Hepatocyte (in vitro differentiated cells): ENCODE measurements around the gene ESRRG. TPM values are rescaled to one million over a fixed set of nuclear protein-coding genes. Genes with fewer than 3 reads are reported as not detected.

Source experiments
- DNase-seq: peaks from one replicate; pipeline ENCODE4 v3.0.0-alpha.2; 2016; ENCODE audit warnings: low spot score
- H2AFZ ChIP-seq: fragments of 200-600 bp; sonication (generic); 2 replicates; pipeline ENCODE4 v1.6.0; 2016; ENCODE audit warnings: antibody characterized with exemption, mild to moderate bottlenecking
- H3K27ac ChIP-seq: fragments of 200-600 bp; sonication (generic); 2 replicates; pipeline ENCODE4 v1.5.1; 2016; ENCODE audit warnings: mild to moderate bottlenecking
- H3K27me3 ChIP-seq: fragments of 200-600 bp; sonication (generic); 2 replicates; pipeline ENCODE4 v1.6.1; 2016
- H3K36me3 ChIP-seq: fragments of 200-600 bp; sonication (generic); replicated peaks from 2 replicates; pipeline ENCODE4 v1.5.1; 2016; ENCODE audit warnings: low read depth; ENCODE audit not compliant: insufficient read depth
- H3K4me1 ChIP-seq: fragments of 200-600 bp; sonication (generic); 2 replicates; pipeline ENCODE4 v1.5.1; 2016; ENCODE audit warnings: mild to moderate bottlenecking, moderate library complexity; ENCODE audit not compliant: insufficient read depth
- H3K4me2 ChIP-seq: fragments of 200-600 bp; sonication (generic); 2 replicates; pipeline ENCODE4 v1.6.0; 2016
- H3K4me3 ChIP-seq: fragments of 200-600 bp; sonication (generic); 2 replicates; pipeline ENCODE4 v1.5.1; 2016; ENCODE audit warnings: mild to moderate bottlenecking
- H3K79me2 ChIP-seq: fragments of 200-600 bp; sonication (generic); 2 replicates; pipeline ENCODE4 v1.6.0; 2017; ENCODE audit warnings: mild to moderate bottlenecking
- H3K9me2 ChIP-seq: fragments of 200-600 bp; sonication (generic); replicated peaks from 2 replicates; pipeline ENCODE4 v1.6.0; 2017; ENCODE audit warnings: mild to moderate bottlenecking; ENCODE audit not compliant: insufficient read depth
- H3K9me3 ChIP-seq: fragments of 200-600 bp; sonication (generic); 2 replicates; pipeline ENCODE4 v1.5.1; 2016; ENCODE audit warnings: low read depth, mild to moderate bottlenecking
- H4K20me1 ChIP-seq: fragments of 200-600 bp; sonication (generic); 2 replicates; pipeline ENCODE4 v1.6.0; 2016; ENCODE audit warnings: mild to moderate bottlenecking; ENCODE audit not compliant: insufficient read depth, poor library complexity, severe bottlenecking
- EZH2 ChIP-seq: fragments of 200-600 bp; sonication (generic); IDR thresholded peaks from 2 replicates; pipeline ENCODE4 v1.6.1; 2016; ENCODE audit warnings: antibody characterized with exemption, mild to moderate bottlenecking, borderline replicate concordance
- EZH2phosphoT487 ChIP-seq: fragments of 200-600 bp; sonication (generic); IDR thresholded peaks from one replicate; pipeline ENCODE4 v1.6.1; 2018; ENCODE audit warnings: antibody characterized with exemption, mild to moderate bottlenecking, low read depth, moderate library complexity; ENCODE audit not compliant: unreplicated experiment, severe bottlenecking
- WGBS: methylation state at CpG from one replicate; pipeline ENCODE4 v1.1.6; 2016; ENCODE audit warnings: low lambda C conversion rate; ENCODE audit errors: missing lambda C conversion rate; 5-methylcytosine and 5-hydroxymethylcytosine counted together
- polyA plus RNA-seq: library from polyadenylated mRNA; unstranded; fragments of >200 nt; fragmentation: Nextera tagmentation; extraction: Ambion mirVana; gene quantifications from 2 replicates; pipeline ENCODE4 v1.2.1, GENCODE V29; 2016
- total RNA-seq: library from RNA; depleted of rRNA; stranded (reverse); fragments of >200 nt; gene quantifications from 2 replicates; pipeline ENCODE4 v1.2.3, GENCODE V29; 2014
- TF ChIP-seq, protein P1 (sequence below): fragments of 200-600 bp; sonication (generic); IDR thresholded peaks from 2 replicates; pipeline ENCODE4 v1.5.1; 2016; ENCODE audit warnings: antibody characterized with exemption, mild to moderate bottlenecking; ENCODE audit not compliant: poor library complexity

The ESRRG gene
- total and polyA plus RNA-seq, 2 experiments from 2014 or later = 2.8 to 10.3 TPM

DNA sequence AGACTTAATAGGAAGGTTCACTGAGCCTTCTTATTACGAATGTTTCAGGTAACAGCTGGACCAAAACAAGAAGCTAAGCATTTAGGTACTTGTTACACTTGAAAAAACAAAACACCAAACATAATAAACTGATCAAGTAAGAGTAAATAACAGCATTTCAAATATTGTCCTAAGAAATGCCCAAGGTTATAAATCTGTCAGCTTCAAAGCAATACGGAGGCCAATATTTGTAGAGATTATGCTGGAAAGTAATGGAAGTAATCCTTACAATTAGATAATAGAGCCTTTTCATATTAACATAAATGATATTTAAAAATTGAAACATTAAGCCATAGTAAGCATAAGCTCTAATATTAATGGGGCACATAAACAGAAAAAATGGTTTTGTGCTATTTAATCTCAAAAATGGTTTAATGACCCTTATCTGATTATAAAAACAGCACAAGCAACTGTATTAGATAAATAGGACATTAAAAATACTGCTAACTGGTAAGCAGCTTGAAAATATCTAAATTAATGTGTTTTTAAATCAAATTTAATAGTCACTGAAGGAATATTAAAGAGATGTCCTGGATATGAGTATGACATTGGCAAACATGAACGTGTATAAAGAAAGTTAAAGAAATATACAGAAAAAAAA lies 256.9 kb downstream of the ESRRG start:
- Histone ChIP-seq H3K27ac (no peak overlapping the region), H2AFZ (no peak overlapping the region), H3K4me2 (no peak overlapping the region), H3K4me1 (peaks cover 11% of the 10 kb centered on the region), H3K9me3 (no peaks in the 10 kb centered on the region), H3K79me2 (no peaks in the 10 kb centered on the region), H3K4me3 (no peak overlapping the region), H4K20me1 (no peaks in the 10 kb centered on the region), H3K9me2 (no peaks in the 10 kb centered on the region), H3K27me3 (no peaks in the 10 kb centered on the region), H3K36me3 (no peaks in the 10 kb centered on the region)
- TF ChIP-seq, protein P1, sequence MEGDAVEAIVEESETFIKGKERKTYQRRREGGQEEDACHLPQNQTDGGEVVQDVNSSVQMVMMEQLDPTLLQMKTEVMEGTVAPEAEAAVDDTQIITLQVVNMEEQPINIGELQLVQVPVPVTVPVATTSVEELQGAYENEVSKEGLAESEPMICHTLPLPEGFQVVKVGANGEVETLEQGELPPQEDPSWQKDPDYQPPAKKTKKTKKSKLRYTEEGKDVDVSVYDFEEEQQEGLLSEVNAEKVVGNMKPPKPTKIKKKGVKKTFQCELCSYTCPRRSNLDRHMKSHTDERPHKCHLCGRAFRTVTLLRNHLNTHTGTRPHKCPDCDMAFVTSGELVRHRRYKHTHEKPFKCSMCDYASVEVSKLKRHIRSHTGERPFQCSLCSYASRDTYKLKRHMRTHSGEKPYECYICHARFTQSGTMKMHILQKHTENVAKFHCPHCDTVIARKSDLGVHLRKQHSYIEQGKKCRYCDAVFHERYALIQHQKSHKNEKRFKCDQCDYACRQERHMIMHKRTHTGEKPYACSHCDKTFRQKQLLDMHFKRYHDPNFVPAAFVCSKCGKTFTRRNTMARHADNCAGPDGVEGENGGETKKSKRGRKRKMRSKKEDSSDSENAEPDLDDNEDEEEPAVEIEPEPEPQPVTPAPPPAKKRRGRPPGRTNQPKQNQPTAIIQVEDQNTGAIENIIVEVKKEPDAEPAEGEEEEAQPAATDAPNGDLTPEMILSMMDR = no peak
- TF ChIP-seq EZH2 = no peak
- TF ChIP-seq EZH2phosphoT487 = peak; percentile 94
- DNase-seq = no peak
- 80% methylated on average over 3 of the region's 3 CpGs for WGBS

DNA sequence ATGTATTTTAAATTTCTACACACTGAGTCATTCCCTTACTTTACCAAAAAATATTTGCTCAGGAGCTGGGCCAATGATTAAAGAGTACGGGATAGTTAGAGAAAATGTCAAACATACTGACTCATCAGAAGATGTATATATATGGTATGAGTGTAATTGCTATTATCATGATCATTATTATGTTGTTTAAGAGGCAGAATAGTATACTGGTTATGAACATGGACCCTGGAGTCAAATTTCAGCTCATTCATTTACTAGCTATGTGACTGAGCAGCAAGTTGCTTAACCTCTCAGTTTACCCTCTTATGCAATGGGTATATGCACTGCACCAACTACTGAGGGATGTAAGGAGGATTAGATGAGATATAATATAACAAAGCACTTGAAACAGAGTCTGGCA lies 258.7 kb downstream of the ESRRG start:
- Histone ChIP-seq H3K9me3 (no peaks in the 10 kb centered on the region), H3K4me2 (no peak overlapping the region), H2AFZ (no peak overlapping the region), H3K4me1 (peaks cover 13% of the 10 kb centered on the region), H4K20me1 (no peaks in the 10 kb centered on the region), H3K4me3 (no peak overlapping the region), H3K79me2 (no peaks in the 10 kb centered on the region), H3K27ac (no peak overlapping the region), H3K9me2 (no peaks in the 10 kb centered on the region), H3K36me3 (no peaks in the 10 kb centered on the region), H3K27me3 (no peaks in the 10 kb centered on the region)
- no peak for DNase-seq
- WGBS = 33% methylated on average over 1 of the region's 1 CpG
- TF ChIP-seq, protein P1 = no peak
- TF ChIP-seq EZH2phosphoT487 (no peak), EZH2 (no peak)

DNA sequence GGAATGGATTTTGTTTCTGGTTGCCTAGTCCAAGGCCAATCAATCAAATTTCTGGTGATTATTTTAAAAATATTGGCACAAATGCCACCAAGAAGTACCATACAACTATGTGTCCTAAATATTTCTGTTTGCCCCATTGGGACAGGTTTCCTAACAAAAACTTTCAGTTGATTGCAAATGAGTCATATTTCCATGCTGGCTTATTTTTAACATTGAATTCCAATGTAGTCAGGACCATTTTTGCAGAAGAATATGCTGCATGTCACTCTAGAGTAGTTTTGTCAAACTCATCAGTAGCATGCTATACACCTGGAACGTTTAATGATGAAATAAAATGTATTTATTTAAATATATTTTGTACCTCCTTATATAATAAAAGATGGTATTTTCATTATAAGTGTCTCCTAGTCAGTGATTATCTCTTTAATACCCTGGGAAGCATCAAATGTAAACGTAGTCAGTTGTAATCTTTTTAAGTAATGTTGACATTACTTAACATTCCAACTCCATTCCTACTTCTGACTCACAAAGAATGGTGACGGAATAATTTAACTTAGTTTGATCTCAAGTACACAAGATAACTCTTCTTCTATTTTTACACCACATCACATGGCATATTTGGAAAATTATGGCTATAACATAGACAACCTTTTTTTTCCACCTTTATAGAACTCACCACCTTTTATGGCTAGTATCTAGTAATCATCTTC lies 261.0 kb downstream of the ESRRG start:
- no peak for DNase-seq

More for the DNA sequence above, 261.0 kb downstream of the ESRRG start:
- H3K9me3 ChIP-seq = no peaks in the 10 kb centered on the region
- 41% methylated on average over 3 of the region's 3 CpGs for WGBS
- H3K4me2 ChIP-seq = no peak overlapping the region
- H2AFZ ChIP-seq = no peak overlapping the region
- H3K27me3 ChIP-seq = no peaks in the 10 kb centered on the region
- no peak overlapping the region for H3K27ac ChIP-seq
- no peaks in the 10 kb centered on the region for H4K20me1 ChIP-seq
- H3K4me1 ChIP-seq = peaks cover 13% of the 10 kb centered on the region
- H3K9me2 ChIP-seq = no peaks in the 10 kb centered on the region
- H3K4me3 ChIP-seq = no peak overlapping the region
- no peaks in the 10 kb centered on the region for H3K36me3 ChIP-seq
- TF ChIP-seq, protein P1 = no peak
- no peak for TF ChIP-seq EZH2
- TF ChIP-seq EZH2phosphoT487 = no peak
- H3K79me2 ChIP-seq = no peaks in the 10 kb centered on the region
